ENCODE data around the gene TMPRSS3. TPM values are rescaled to one million over a fixed set of nuclear protein-coding genes. Genes with fewer than 3 reads are reported as not detected.

TMPRSS3 gene
- total and polyA plus RNA-seq, 2 of the 13 experiments (the other 11 are each of a cell fraction or from before 2014, with no cell fraction given) = 2.8 to 16.9 TPM

GRCh38 chr21:42386034-42386591 is 9.7 kb downstream of the TMPRSS3 start (continued):
- TF ChIP-seq AFF4 (CRISPR knock-in tag; IDR thresholded peaks at IDR 0.05) (no peak), ZNF784 (CRISPR knock-in tag; IDR thresholded peaks at IDR 0.05; ENCODE audit: borderline replicate concordance) (no peak), ZNF276 (CRISPR knock-in tag; IDR thresholded peaks at IDR 0.05; ENCODE audit: low read depth) (no peak), ZNF878 (CRISPR knock-in tag; IDR thresholded peaks at IDR 0.05) (peak; percentile 74; the same call in 1 of the 2 replicates), CC2D1A (CRISPR knock-in tag; IDR thresholded peaks at IDR 0.05) (no peak), ZFP36L2 (CRISPR knock-in tag; IDR thresholded peaks at IDR 0.05) (no peak), ZNF142 (CRISPR knock-in tag; IDR thresholded peaks at IDR 0.05) (no peak), MYC (CRISPR knock-in tag; IDR thresholded peaks at IDR 0.05; ENCODE audit: borderline replicate concordance) (no peak; the same call in 1 of the 2 replicates), CEBPB (IDR thresholded peaks at IDR 0.05; ENCODE audit: borderline replicate concordance, low read depth, low read length) (peak; percentile 96), GATAD2A (CRISPR knock-in tag; IDR thresholded peaks at IDR 0.05) (peak; percentile 98), NFYC (CRISPR knock-in tag; IDR thresholded peaks at IDR 0.05) (no peak), PCBP2 (optimal IDR thresholded peaks at IDR 0.05; ENCODE audit: low read depth, low read length, poor library complexity, severe bottlenecking) (no peak)

All from HepG2 (cell line).